Psoas muscle (tissue), 8 donors: ENCODE data around the gene TLCD3B. TPM values are rescaled to one million over a fixed set of nuclear protein-coding genes. Genes with fewer than 3 reads are reported as not detected.

Experiments
- ATAC-seq, 4 donors: fragments of 200-7000 bp; cut with Tn5 transposase; one replicate each; pipeline ENCODE4 v1.9.1; 2020; ENCODE audit warnings: moderate library complexity in 3 of 4, mild to moderate bottlenecking in 2 of 4
- DNase-seq, 2 donors: peaks; one replicate each; pipeline ENCODE4 v3.0.0-alpha.2; 2020
- H3K27ac ChIP-seq: fragments of 200-600 bp; one replicate; pipeline ENCODE4 v1.8.0; 2022
- H3K27me3 ChIP-seq, 3 donors: fragments of 200-600 bp in 1 of 3; one replicate each; pipeline versions ENCODE4 v1.6.1 to v1.8.0; 2013 to 2022; ENCODE audit warnings: low read length in 2 of 3, mild to moderate bottlenecking in 2 of 3, moderate library complexity in 1 of 3; ENCODE audit not compliant: insufficient read depth in 3 of 3
- H3K36me3 ChIP-seq, 2 donors: fragments of 200-600 bp in 1 of 2; one replicate each; pipeline versions ENCODE4 v1.6.1 to v1.8.0; 2013 to 2022; ENCODE audit warnings: low read depth in 1 of 2, mild to moderate bottlenecking in 1 of 2, moderate library complexity in 1 of 2; ENCODE audit not compliant: insufficient read depth in 1 of 2
- H3K4me1 ChIP-seq: fragments of 200-600 bp; one replicate; pipeline ENCODE4 v1.8.0; 2022
- H3K4me3 ChIP-seq: fragments of 200-600 bp; one replicate; pipeline ENCODE4 v1.8.0; 2022; ENCODE audit warnings: mild to moderate bottlenecking
- H3K9me3 ChIP-seq: fragments of 200-600 bp; one replicate; pipeline ENCODE4 v1.8.0; 2022
- CTCF ChIP-seq: fragments of 200-600 bp; IDR thresholded peaks from one replicate; pipeline ENCODE4 v1.8.0; 2022; ENCODE audit warnings: antibody characterized with exemption
- WGBS, 3 donors: extraction: QIAGEN DNeasy Blood & Tissue Kit; methylation state at CpG; one replicate each; pipeline versions ENCODE4 v1.1.6 to v1.1.7; 2013; 5-methylcytosine and 5-hydroxymethylcytosine counted together
- intact Hi-C, 2 donors: fragments of 100-400 bp; cut with DNase I; formaldehyde crosslinking; loops; one replicate each; pipeline versions ENCODE4 v1.11.0 to v1.14.2; 2022
- polyA plus RNA-seq, 3 donors: library from polyadenylated mRNA; stranded (reverse); fragments of 200-250 nt; gene quantifications; one replicate each; pipeline ENCODE4 v1.2.3, GENCODE V29; 2013
- total RNA-seq, 4 donors: library from RNA; stranded (reverse); fragmentation: NEBNext Ultra II Directional in 2 of 4; extraction: Animal tissue kit (Norgen Biotek cat#: 25700) in 2 of 4; gene quantifications; one replicate each; pipeline versions ENCODE4 v1.2.1 to v1.2.4, GENCODE V29; 2021 to 2023
- donor health status: healthy with polysubstance abuse.
- donor health status: DM: no; HTN: no; CAD: no; lungs with moderate emphysema.
- donor health status: Bipolar disorder and iron deficiency.
- donor health status: healthy.
- donor health status: DM: yes; HTN: yes; CAD: no.
- donor health status: DM: no; HTN: no; CAD: no.
- donor health status: DM: no; HTN: no; CAD: no.
- donor health status: DM: yes; HTN: yes; CAD: no.

TLCD3B gene
- total and polyA plus RNA-seq, 7 donors: 0.13 to 1.9 (median 0.22) TPM

DNA sequence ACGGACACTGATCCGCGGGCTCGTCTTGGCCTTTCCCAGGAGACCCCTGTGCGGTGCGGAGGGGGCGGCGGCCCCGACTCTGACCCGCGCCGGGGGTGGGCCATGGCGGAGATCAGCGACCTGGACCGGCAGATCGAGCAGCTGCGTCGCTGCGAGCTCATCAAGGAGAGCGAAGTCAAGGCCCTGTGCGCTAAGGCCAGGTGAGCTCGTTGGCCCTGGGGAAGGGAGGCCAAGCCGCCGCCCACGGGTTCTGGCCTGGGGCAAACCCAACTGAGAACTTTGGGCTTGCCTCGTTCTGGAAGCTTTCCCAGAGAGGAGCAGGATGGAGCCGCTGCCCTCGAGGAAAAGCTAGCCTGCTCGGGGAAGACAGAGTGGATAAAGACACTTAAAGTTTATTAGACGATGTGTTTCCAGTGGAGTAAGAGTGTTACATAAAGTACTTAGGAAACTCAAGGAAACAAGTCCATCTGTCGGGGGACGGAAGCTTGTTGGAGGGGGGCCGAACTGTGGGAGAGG, 45.3 kb upstream of the TLCD3B start:
- 1 to 2% (median 2%) methylated on average over 27 to 33 of the region's 33 CpGs for WGBS, 3 donors
- no peak for TF ChIP-seq CTCF
- DNase-seq (peak; percentile 38 to 69), ATAC-seq (peak; percentile 12 to 31 (median 20))
- peak overlapping the region; percentile 76 for H3K4me3 ChIP-seq
- H3K9me3 ChIP-seq: no peaks in the 10 kb centered on the region
- intact Hi-C loops: loop anchor here in 1 of 2 donors (1.0 kb wide), 1 partner anchor 15 kb away; the partner anchor contains the start of gene TBX6
- no peaks in the 10 kb centered on the region for H3K27me3 ChIP-seq
- peaks cover 7 to 65% of the 10 kb centered on the region in 2 donors for H3K36me3 ChIP-seq
- H3K4me1 ChIP-seq: peaks cover 24% of the 10 kb centered on the region
- peak overlapping the region; percentile 94 for H3K27ac ChIP-seq

DNA sequence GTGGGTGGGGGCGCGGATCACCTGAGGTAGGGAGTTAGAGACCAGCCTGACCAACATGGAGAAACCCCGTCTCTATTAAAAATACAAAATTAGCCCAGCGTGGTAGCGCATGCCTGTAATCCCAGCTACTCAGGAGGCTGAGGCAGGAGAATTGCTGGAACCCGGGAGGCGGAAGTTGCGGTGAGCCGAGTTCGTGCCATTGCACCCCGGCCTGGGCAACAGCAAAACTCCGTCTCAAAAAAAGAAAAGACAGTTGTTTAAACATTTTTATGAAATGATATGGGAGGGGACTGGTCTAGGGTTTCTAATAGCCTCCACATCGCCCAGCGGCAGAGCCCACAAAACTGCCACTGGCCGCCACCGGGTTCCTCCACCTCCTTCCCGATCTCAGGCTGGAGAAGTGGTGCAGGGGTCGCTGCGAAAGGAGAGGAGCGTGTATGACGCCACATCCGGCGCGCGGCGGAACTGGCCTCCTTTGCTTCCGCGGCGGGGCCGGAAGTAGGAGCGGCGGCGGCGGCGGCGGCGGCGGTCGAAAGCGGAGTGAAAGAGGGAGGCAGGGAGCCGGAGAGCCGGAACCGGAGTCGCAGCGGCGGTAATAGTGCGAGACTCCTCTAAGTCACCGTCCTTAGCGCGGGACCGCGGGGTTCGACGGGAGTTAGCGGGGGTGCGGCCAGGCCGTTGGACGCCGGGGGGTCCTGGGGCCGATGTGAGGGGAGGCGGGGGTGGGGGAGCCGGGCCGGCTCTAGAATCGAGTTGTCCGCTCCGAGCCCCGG, 44.6 kb upstream of the TLCD3B start, which contains the start of gene PPP4C:
Gene PPP4C (plus strand): TSS at position 492 of the 773 bp plus-strand sequence. CDS start 384 bp downstream, outside the sequence.
- peak; percentile 86 to 89 (median 88) for ATAC-seq
- TF ChIP-seq CTCF: no peak
- peak within 1 kb of the TSS; percentile 94 for H3K27ac ChIP-seq
- intact Hi-C loops: loop anchor here in 1 of 2 donors (1.0 kb wide), 1 partner anchor 16 kb away; the partner anchor contains the start of gene TBX6
- peaks cover 7 to 65% of the 10 kb centered on the region in 2 donors for H3K36me3 ChIP-seq
- no peaks in the 10 kb centered on the region for H3K9me3 ChIP-seq
- 0 to 2% (median 2%) methylated on average over 50 to 67 of the region's 67 CpGs for WGBS, 3 donors
- peaks cover 24% of the 10 kb centered on the region for H3K4me1 ChIP-seq
- H3K27me3 ChIP-seq: no peaks in the 10 kb centered on the region
- peak; percentile 94 to 95 for DNase-seq
- H3K4me3 ChIP-seq: peak within 1 kb of the TSS; percentile 76

DNA sequence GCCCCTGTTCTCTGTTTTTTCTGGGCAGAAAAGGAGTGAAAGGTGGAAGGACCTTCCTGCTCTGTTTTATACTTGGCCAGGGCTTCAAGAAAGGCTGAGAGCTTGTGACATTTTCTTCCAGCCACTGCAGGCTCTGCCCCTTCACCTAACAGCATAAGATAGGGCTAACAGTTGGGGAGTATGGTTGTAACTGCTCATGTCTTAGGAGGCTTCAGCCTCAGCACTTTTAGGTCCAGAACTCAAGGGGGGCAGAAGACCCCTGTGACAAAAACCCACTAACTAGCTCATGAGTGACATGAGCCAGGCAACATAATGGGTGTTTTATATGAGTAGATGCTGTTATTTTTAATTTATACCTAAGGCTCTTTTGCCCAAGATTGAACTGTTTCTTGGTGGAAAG, 39.4 kb upstream of the TLCD3B start:
- peaks cover 35% of the 10 kb centered on the region for H3K4me1 ChIP-seq
- peak overlapping the region; percentile 99 for H3K27ac ChIP-seq
- intact Hi-C loops: no loop called here
- H3K27me3 ChIP-seq: no peaks in the 10 kb centered on the region
- H3K4me3 ChIP-seq: peak overlapping the region; percentile 91
- no peaks in the 10 kb centered on the region for H3K9me3 ChIP-seq
- no peak for TF ChIP-seq CTCF
- no peak for DNase-seq
- ATAC-seq: no peak
- H3K36me3 ChIP-seq: peaks cover 13 to 70% of the 10 kb centered on the region in 2 donors

GRCh38 chr16:30069611-30070462, 38.8 kb upstream of the TLCD3B start:
- ATAC-seq (no peak), DNase-seq (peak in 1 of 2 donors; percentile 77)
- Histone ChIP-seq H3K36me3 (peaks cover 13 to 70% of the 10 kb centered on the region in 2 donors), H3K27me3 (no peaks in the 10 kb centered on the region), H3K4me1 (peaks cover 35% of the 10 kb centered on the region), H3K4me3 (peak overlapping the region; percentile 91), H3K27ac (peak overlapping the region; percentile 99), H3K9me3 (no peaks in the 10 kb centered on the region)
- 40 to 62% (median 43%) methylated on average over 31 of the region's 31 CpGs for WGBS, 3 donors
- no peak for TF ChIP-seq CTCF
- intact Hi-C loops: loop anchor here in 1 of 2 donors (10.0 kb wide), 1 partner anchor 55 kb away; the partner anchor contains the start of gene MAPK3
